GM18526 (cell line): Measurements from ENCODE around the gene GPR35.

ENCODE experiments used
- POLR2A ChIP-seq: IDR thresholded peaks from 3 replicates; pipeline ENCODE4 v1.6.1; 2011; ENCODE audit not compliant: insufficient read length; ENCODE audit errors: extremely low read depth

The GPR35 gene

GRCh38 chr2:240613781-240614180 is 11.5 kb upstream of the GPR35 start:
- TF ChIP-seq POLR2A, result no peak

DNA sequence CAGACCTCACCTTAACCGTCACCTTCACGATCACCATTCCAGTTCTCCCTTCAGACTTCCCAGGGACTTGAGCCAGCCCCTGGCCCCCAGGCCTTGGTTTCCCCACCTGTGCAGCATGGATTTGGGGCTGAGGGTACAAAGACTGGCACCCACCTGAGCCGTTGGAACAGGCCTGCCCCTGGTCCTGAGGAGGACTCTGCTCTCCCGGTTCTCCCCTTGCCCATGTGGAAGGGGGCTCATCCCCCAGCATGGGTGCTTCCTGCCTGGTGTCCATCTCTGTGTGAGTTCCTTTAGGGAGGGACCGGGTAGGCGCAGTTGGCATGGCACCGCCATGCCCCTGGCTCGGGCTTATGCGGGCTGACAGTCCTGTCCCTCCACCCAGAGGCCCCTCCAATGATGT is 10.9 kb upstream of the GPR35 start:
- TF ChIP-seq POLR2A, result no peak

DNA sequence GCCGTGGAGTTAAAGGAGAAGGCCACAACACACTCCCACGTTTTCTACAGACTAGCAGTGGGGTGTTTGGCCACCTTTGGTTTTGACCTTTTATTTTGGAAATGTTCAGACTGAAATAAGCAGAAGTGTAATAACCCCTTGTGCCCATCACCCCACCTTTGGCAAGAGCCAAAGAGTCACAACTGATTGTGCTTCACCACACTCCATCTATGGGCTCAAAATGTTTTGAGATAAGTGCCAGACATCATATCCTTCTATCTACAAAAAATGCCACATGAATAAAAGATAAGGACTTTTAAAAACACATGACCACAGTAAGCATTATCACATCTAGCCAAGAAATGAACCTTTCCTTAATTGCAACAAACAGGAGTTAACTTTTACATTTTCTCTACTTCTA is 9.9 kb upstream of the GPR35 start:
- TF ChIP-seq POLR2A, result no peak

- TF ChIP-seq POLR2A, result no peak
Observed at GRCh38 chr2:240615820-240616547, 9.3 kb upstream of the GPR35 start.

DNA sequence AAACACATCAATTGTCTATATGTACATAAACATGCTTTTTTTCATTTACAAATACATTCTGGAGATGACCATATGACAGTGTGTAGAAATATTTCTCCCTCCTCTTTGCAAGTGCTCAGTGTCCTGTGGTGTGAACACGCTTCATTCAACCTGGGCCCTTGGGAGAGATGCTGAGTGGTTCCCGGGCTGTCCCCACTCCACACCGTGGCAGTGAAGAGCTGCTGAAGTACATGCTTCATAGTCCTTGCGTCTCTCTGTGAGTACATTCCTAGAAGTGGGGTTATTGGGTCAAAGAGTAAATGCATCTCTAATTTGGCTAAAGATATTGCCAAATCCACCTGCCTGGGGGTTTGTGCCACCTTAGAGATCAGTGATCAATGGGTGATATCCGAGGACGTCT is 6.5 kb upstream of the GPR35 start:
- no peak for TF ChIP-seq POLR2A

DNA sequence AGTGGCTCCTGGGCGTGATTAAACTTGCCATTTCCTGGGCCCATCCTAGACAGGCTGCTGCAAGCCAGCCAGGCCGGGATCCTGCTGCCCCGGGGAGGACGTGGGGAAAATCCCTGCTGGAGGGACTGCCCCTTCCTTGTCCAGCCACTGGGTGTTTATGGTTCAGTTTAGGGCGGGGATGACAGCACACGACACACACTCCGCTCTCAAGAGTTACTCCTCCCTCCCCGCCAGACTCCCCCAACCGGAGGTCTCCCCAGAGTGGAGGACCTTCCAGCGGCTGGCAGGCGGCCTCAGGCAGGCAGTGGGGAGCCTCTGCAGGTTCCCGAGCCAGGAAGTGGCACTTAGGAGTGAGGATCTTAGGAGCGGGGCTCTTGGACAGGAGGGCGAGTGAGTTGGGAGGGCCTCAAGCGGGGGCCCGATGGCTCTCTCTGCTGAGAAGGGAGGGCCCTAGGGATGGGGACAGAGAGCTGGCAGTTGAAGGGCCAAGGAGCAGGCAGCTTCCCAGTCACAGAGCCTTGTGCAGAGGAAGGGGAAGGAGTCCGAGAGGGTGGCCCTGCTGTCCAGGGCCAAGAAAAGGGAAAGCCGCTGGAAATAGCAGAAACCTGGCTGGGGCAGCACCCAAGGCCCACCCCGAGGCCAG is 5.7 kb upstream of the GPR35 start:
- no peak for TF ChIP-seq POLR2A

- TF ChIP-seq POLR2A, result no peak
Observed at GRCh38 chr2:240620149-240620731, 5.0 kb upstream of the GPR35 start.

DNA sequence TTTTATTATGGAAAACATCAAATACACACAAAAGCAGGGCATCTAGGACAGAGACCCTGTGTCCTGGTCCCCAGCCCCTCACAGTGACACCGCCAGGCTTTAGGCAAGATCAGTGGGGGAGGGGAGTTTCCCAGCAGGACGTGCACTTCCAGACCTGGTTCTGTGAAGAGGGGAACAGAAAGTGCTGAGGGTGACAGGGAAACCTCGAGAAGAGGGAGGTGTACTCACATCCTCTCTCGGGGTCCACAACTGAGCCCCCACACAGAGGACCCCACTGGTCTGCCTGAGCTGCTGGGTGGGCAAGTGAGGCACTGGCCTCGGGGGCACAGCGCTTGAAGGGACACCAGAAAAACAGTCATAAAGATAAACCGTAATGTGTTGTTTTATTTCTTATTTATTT is 4.4 kb upstream of the GPR35 start:
- no peak for TF ChIP-seq POLR2A

GRCh38 chr2:240622060-240622411 is 3.2 kb upstream of the GPR35 start:
- TF ChIP-seq POLR2A, result no peak

DNA sequence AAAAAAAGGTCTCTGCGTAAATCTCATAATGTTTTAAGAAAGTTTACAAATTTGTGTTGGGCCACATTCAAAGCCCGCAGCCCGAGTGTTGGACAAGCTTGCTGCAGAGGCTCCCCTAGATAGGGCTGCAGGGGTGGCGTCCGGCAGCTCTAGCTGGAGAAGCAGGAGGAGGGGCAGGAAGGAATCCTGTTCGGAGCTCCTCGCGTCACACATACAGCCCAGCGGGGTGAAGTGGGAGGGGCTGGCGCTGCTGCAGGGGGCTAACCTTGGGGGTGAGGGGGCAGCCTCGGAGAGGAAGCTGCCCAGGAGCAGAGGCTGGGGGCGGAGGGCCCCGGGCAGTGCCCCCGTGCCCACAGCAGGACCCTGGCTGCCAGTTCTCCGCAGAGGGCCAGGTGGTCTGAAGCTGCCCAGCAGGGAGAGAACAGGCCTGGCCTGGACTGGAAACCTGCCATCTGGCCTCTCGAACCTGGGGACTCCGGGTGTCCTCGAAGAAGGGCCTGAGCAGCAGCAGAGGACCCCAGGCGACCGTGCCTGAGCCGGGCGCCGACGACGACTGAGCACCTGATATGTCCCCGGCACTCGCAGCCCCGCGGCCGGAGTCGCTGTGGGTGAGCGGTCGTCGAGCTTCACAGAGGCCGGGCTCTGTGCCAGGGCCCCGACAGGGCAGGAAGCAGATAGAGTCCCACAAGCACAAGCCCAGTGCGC is 2.6 kb upstream of the GPR35 start:
- TF ChIP-seq POLR2A, result no peak

DNA sequence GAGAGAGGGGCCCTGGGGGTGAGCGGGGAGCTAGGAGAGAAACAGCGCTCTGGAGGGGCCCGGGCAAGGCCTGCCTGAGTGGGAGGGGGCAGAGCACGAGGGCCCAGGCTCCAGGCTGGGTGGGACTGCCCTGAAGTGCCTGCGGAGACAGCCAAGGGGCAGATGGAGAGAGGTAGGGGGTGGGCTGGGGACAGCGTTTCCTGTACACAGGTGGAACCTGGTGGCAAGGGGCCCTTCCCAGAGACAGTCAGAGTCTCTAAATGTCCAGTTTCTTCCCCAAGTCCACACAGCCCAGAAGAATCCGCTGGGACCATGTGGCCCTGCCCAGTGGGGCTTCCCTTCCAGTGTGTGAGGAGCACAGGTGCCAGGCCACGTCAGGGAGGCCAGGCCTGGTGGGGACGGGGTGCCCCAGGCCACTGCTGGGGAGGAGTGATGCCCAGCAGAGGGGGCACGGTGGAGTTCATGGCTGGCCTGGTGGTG is 1.7 kb upstream of the GPR35 start:
- TF ChIP-seq POLR2A, result no peak

DNA sequence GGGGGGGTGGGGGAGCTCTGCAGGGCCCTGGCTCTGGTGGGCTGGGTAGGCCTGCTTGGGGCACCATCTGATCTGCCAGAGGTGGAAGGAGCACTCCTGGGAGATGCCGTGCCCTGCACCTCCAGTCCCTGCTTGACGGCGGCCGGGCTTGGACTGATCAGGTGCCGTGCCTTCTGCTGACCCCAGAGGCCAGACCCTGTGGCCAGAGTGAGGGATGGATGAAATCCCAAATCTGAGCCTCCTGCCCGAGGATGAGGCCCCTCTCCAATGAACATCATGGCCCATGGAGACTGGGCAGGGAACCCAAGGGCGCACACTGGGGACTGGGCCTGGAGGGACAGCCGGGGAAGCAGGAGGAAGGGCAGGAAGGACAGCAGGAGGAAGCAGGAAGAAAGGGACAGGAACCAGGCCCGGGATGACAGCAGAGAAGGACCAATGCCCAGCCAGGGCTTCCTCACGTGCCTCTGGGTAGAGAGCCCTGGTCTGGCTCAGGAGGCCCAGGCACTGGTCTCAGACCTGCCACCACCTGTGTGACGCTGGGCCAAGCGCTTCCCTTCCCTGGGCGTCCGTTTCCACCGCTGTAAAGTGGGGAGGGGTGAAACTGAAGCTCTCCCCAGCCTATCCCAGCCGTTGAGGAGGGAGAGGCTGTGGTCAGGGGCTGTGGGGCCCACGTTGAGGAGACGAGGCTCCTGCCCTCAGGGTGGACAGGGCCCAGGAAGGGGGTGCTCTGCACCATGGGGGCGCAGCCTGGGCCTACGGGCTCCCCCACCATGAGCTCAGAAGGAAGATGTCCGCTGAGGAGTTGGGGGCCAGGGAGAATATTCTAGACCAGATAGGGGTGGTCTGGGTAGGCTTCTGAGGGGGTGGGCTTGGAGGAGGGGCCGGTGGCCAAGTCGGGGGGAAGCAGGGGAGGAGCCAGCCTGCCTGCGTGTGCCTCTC is 1.0 kb upstream of the GPR35 start:
- TF ChIP-seq POLR2A, result no peak

- no peak for TF ChIP-seq POLR2A
Observed at GRCh38 chr2:240626531-240627300, 1.4 kb downstream of the GPR35 start.

DNA sequence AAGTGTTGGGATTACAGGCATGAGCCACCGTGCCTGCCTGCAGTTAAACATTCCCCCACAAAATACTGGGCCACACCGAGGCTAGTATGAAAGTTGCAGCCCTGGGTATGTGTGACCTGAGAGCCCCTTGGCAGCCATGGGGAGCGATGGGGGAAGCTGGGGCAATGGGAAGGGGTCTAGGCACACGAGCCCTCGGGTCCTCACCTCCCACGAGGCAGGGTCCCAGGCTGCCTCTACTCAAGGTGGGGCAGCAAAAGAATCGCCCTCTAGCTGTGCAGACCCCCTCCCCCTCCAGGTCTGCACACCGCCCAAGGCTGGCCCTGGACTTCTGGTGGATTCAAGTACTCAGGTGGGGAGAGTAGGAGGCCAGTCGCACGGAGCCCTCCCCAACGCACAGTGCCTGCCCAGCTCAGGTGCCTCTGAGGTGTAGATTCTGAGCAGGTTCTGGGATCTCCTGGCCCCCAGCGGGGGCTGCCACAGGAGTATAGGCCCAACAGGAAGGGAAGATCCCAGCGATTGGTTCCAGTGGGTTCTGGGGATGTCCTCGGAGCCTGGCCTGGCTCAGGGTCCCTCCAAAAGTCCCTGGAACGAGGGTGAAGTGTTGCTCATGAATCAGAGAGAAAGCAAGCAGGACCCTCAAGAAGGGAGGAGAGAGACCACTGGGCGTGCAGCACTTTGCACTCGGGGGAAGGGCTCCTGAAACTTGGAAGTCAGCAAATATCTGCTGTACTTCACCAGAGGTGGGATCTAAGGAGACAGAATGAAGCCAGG is 2.6 kb downstream of the GPR35 start:
- TF ChIP-seq POLR2A, result no peak

- TF ChIP-seq POLR2A, result no peak
Observed at GRCh38 chr2:240628507-240628807, 3.2 kb downstream of the GPR35 start.
